GM10847 (cell line): ENCODE data around the gene TSPEAR.

Experiments
- POLR2A ChIP-seq: IDR thresholded peaks from 2 replicates; pipeline ENCODE4 v1.6.1; 2011; ENCODE audit not compliant: insufficient read length; ENCODE audit errors: extremely low read depth

TSPEAR gene

DNA sequence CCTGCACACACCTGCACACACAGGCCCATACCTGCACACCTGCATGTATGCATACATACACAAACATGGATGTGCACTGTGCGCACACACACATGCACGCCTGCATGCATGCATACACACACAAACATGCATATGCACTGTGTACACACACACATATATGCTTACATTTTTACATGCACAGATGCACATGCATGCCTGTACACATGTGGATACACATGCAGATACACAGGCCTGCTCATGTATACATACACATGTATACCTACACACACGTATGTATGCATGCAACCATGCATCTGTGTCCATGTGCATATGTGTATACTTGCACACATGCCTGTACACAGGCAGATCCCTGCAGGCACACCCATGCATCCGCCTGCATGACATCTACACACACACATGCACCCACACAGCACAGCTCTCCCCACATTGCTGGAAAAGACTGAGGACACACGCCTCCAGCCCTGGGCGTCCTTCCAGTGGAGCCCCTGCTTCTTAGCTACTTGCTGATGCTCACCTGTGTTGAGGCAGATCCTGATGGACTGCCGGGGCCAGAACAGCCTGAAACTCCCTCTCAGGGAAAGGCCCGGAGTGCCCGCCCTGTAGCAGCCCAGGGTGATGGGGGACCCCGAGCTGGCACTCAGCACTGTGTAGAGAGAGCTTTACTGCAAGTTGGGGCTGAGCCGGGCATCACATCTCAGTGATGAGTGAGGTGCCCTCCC lies 200.0 kb downstream of the TSPEAR start:
- TF ChIP-seq POLR2A: no peak

DNA sequence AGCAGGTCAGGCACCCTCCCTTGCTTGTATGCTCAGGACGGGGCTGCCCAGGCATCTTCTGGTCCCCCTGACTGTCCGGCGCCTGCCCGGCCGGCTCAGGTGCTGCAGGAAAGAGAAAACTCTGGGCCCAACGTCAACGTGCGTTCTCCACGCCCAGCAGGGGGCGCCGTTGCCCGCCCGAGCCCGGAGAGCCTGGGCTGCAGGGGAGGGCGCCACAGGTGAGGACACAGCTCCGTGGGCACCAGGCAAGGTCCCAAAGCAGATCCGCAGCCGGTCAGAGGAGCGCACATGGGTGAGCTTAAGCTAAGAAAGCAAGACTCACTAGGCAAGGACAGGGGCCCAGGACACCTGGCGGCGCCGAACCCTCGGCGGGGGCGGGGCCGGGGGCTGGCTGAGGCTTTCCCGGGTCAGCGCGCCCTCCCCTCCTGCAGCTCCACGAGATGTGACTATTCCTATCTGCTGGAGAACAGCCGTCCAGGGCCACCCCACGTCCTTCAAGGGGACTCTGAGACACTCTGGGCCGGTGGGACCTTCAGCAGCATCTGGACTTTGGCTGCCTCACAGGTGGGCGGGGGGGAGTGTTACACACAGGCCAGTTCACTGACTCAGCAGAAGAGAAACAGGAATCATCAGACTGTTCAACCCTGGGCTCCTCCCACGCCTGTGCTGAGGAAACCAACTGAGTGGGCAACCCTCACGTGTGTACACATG lies 200.7 kb downstream of the TSPEAR start:
- TF ChIP-seq POLR2A: no peak

DNA sequence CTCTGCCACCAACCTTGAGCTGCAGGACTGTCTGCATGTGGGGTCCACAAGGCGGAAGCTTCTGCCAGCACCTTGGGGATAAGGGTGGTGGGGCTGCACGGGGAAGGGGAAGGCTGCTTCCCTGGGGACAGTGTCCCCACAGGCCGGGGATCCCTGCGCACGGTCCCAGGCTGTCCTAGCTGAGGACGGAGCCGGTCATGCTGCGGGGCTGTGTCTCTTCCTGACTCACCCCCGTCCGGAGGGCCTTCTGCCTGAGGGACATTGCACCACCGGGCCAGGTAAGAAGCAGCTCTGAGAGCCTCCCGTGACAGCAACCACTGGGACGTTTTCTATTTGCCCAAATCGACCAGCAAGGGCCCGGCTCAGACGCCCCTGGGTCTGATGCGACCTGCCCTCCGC lies 201.3 kb downstream of the TSPEAR start:
- TF ChIP-seq POLR2A: no peak

DNA sequence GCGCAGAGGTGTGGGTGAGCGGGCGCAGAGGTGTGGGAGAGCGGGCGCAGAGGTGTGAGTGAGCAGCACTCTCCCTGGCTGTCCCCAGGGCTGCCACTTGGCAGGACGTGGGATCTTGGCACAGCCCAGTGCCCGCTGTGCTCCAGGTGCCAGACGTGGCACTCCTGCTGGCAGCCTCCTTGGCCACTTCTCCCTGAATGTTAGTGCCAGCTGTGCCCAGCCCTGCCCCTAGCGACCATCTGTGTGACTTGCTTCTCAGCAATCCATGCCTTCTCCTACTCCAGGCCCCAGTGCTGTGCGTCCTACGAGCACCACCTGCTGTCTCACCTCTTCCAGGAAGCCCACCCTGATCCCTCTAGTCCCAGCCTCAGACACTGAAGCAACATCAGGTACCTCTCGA lies 201.8 kb downstream of the TSPEAR start:
- TF ChIP-seq POLR2A: no peak

DNA sequence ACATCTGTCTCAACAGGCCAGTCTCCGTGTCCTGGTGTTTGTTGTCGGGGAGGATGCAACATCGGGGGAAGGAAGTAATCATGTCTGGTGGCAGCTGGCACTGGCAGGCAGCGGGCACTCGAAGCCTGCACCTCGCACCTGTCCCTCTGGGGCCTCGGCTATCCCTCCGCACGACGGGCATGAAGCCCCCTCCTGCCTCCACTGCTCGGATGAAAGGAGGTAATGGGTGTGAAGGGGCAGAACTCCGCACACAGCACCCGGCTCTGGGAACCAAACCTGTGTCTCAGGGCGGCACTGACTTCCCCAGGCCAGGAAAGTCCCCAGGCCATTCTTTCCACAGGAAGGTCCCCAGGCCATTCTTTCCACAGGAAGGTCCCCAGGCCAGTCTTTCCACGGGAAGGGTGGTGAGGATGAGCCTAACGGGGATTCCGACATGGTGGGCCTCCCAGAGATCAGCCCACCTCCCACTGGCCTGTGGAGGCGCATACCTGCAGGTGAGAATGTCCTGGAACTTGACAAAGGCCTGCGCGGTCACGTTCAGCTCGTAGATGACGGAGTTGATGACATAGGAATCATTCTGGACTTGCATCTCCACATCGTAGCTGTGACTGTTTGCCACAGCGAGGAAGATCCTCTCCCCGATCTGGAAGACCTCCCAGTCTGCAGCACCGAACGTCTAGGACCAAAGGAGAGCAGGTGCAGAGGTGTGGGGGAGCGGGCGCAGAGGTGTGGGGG lies 202.5 kb downstream of the TSPEAR start:
- no peak for TF ChIP-seq POLR2A

DNA sequence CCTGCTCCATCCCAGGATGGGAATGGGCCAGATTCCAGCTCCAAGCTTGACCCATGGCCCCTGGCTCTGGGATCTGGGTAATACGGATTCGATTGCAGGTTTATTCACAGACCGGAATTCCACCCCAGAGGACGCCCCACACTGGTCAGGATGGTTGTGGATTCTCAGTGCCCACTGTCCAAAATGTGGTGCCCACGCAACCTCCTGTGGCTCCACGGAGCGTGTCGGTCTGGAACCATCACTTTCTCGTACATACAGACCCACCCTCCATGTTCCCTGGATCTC lies 203.0 kb downstream of the TSPEAR start:
- TF ChIP-seq POLR2A: no peak

DNA sequence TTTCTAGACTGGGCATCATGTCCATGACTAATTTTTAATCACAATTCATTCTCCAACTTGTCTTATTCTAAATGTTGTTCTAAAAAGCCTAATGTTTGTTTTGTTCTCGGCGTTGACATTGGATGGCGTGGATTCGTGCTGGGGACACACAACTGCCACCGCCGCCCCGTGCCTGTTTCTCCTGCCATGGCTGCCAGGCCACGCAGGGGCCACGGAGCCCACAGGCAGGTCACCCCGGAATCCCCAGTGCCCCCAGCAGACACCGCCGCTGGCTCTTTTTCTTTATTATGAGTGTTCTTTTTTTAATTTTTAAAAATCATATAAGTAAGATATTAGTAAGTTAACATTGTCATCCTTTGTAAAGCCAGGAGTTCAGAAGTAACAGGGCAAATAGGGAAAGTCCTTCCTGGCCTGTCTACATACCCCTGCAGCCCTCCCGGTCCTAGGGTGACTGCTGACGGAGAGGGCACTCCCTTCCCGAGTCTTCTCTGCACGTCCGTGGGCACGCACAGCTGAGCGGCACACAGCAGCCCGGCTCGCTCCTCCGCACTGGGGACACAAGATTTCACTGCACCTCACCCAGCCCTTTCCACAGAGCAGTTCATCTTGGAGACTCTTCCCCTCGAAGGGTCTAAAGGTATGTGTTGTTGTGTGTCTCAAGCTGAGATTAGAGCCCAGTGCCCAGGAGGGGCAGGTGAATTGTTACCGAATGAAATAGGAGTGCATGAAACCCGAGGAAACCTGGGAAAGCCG lies 203.5 kb downstream of the TSPEAR start:
- TF ChIP-seq POLR2A: no peak

DNA sequence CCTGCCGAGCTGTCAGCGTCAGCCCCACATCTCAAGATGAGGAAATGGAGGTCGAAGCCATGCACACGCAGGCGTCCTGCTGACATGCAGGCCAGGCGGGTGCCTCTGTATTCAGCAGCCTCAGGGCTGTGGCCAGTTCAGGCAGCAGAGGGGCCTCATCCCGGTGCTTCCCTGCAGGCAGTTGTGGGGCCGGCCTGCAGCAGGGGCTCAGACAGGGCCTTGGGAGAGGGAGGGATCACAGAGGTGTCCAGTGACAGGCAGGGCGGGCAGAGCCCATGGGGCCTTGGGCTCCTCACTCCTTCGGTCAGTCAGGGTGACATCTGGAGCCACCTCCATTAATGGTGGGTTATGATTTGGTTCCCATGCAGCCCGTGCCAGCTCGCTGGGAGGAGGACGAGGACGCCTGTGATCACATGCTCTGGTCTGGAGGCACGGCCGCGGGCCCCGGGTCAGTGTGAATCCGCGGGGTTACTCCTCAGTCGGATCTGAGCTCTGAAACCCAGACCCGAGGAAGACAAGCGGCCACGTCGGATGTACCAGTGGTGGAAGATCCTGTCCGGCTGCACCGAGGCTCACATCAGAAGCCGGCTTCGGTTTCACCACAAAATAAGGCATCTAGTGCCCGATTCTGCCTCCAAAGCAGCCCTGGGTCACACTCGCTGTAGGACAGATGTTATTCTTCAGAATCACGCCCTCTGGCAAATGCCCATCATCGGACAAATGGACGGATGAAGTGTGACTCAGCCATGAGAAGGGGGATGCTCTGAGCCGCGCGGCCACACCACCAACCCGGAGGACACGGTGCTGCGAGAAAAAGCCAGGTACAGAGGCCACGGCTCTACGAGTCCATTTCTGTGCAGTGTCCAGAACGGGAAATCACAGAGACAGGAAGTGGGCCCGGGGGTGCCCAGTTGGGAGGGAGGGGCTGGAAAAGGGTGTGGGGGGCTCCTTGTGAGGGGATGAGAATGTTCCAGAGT lies 204.8 kb downstream of the TSPEAR start:
- TF ChIP-seq POLR2A: no peak

DNA sequence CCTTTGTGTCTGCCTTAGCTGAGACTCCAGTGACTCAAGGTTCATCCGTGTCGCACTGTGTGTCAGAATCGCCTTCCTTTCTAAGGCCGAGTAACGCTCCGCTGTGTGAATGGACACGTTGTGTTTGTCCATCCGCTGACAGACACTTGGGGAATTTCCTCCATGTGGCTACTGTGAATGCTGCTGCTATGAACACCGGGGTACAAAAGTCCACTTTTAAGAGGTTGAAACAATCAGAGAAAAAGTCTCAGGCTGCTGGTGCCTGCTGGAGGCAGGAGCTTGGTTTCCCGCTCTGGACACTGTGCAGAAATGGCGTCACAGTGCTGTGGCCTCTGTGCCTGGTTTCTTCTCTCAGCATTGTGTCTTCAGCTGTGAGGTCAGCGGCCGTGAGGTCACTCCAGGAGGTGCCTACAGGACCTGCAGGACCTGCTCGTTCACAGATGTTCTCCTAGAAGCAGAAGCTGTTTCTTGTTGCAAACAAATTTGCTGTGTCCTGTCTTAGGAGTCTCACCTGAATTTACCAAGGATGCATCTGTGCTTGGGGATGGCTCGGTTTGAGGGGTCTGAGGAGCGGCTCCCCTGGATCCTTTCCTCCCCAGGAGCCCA lies 205.6 kb downstream of the TSPEAR start:
- TF ChIP-seq POLR2A: no peak

DNA sequence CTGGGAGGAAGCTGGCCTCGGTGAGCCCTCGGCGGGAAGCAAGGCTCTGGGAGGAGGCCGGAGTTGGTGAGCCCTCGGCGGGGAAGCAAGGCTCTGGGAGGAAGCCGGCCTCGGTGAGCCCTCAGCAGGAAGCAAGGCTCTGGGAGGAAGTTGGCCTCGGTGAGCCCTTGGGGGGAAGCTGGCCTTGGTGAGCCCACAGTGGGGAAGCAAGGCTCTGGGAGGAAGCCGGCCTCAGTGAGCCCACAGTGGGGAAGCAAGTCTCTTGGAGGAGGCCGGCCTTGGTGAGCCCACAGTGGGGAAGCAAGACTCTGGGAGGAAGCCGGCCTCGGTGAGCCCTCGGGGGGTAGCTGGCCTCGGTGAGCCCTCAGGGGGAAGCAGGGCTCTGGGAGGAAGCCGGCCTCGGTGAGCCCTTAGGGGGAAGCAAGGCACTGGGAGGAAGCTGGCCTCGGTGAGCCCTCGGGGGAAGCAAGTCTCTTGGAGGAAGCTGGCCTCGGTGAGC lies 207.4 kb downstream of the TSPEAR start:
- TF ChIP-seq POLR2A: no peak

DNA sequence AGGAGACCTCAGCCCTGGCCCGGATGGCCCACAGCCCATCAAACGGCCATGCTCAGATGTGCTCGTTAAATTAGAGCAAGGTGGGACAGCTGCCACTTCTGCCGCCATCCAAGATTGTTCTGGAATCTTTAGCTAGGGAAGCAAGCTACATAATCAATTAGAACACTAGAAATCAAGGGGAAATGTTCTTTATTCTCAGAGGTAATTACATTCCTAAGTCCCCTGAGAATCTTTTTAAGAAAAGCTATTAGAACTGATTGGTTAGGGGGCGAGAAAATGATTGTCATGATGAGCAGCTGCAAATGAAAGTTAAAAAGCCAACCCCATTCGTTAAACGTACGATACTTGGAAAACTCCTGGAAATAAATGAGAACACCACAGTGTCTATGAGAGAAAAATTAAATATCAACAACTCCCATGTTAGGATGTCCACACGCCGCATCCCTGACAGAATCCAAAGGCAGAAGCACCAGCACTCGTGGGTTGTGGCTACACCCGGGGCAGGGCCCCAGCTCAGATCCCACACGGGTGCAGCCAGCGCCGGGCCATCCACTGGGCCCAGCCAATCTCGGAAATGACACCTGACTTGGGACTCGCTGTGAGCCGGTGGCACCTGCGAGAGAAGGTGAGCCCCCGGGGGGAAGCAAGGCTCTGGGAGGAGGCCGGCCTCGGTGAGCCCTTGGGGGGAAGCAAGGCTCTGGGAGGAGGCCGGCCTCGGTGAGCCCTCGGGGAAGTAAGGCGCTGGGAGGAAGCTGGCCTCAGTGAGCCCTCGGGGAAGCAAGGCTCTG lies 209.0 kb downstream of the TSPEAR start:
- TF ChIP-seq POLR2A: no peak

DNA sequence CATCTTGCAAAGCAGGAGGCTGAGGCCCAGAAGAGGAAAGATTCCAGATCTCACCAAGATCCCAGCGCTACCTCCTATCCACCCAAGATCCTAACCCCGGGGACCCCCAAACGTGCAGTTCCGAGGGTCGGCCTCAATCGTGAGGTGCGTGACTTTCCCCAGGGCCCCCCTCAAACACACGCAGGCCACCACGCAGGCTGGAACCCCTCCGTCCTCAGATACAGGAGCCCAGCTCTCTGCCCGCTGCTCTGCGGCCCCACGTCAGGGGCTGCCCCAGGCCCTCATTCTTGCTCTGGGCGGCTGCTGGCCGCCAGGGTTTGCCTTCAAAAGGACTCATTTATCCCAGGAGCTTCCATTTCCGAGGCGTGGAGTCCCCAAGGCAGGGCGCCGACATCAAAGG lies 211.3 kb downstream of the TSPEAR start:
- TF ChIP-seq POLR2A: no peak

DNA sequence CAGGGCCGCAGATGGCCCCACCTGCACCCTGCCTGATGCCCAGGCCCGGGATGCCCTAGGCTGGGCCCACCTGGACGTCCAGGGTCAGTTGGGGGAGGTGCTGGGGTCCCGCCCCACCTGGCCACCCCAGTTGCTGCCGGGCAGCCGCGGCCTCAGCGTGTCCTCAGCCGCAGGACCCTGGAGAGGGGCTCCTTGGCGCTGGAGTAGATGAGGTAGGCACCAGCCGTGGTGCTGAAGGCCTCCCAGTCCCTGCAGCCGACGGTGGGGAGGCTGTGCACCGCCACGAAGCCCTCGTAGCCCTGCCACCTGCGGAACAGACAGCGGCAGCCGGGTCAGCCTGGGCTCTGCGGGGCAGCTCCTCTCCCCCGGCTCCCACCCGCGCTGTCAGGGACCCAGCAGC lies 211.7 kb downstream of the TSPEAR start:
- TF ChIP-seq POLR2A: no peak
